T-helper 2 cell treated with Interferon-gamma antibody and Interleukin-4, amounts not matched to agents 5 μg/mL and 100 μg/mL, for 36 hours (primary cell): ENCODE data around the gene PHF21A.
"Not testable (repeated sequence)": the region's sequence is repeated elsewhere in the genome, so short reads cannot be mapped to it uniquely, and the experiment has no call there.

Source experiments
- DNase-seq: peaks from one replicate; pipeline ENCODE4 v3.0.0; 2021; ENCODE audit warnings: low spot score
- H3K27ac Mint-ChIP-seq: one replicate; pipeline ENCODE4 v1.8.0; 2021; ENCODE audit warnings: mild to moderate bottlenecking, mixed read lengths
- H3K27me3 Mint-ChIP-seq: one replicate; pipeline ENCODE4 v1.8.0; 2021; ENCODE audit warnings: low read depth, mixed read lengths
- H3K36me3 Mint-ChIP-seq: one replicate; pipeline ENCODE4 v1.8.0; 2021; ENCODE audit warnings: low read depth, mixed read lengths
- H3K4me1 Mint-ChIP-seq: one replicate; pipeline ENCODE4 v1.8.0; 2021; ENCODE audit warnings: low read depth, mixed read lengths
- H3K4me3 Mint-ChIP-seq: one replicate; pipeline ENCODE4 v1.8.0; 2022; ENCODE audit warnings: mild to moderate bottlenecking, moderate library complexity, mixed read lengths
- H3K9me3 Mint-ChIP-seq: one replicate; pipeline ENCODE4 v1.8.0; 2021; ENCODE audit warnings: mixed read lengths

PHF21A gene

GRCh38 chr11:45900175-45900800 lies 221.0 kb downstream of the PHF21A start:
- not testable (repeated sequence) for H3K9me3 Mint-ChIP-seq, H3K36me3 Mint-ChIP-seq, H3K27ac Mint-ChIP-seq, H3K4me1 Mint-ChIP-seq, DNase-seq
- H3K4me3 Mint-ChIP-seq = peak overlapping the region; percentile 25
- H3K27me3 Mint-ChIP-seq = peaks cover 27% of the 10 kb centered on the region

- no peak overlapping the region for H3K27ac Mint-ChIP-seq
- peak overlapping the region; percentile 40 for H3K4me3 Mint-ChIP-seq
- no peaks in the 10 kb centered on the region for H3K4me1 Mint-ChIP-seq
- DNase-seq = peak; percentile 58
- no peaks in the 10 kb centered on the region for H3K9me3 Mint-ChIP-seq
- H3K27me3 Mint-ChIP-seq = peaks cover 32% of the 10 kb centered on the region
- no peaks in the 10 kb centered on the region for H3K36me3 Mint-ChIP-seq
Observed at GRCh38 chr11:45899448-45900174, 221.6 kb downstream of the PHF21A start.

GRCh38 chr11:45899086-45899447 lies 222.2 kb downstream of the PHF21A start:
- H3K4me3 Mint-ChIP-seq = peak overlapping the region; percentile 40
- H3K36me3 Mint-ChIP-seq = no peaks in the 10 kb centered on the region
- H3K27me3 Mint-ChIP-seq = peaks cover 32% of the 10 kb centered on the region
- H3K4me1 Mint-ChIP-seq = no peaks in the 10 kb centered on the region
- H3K27ac Mint-ChIP-seq = no peak overlapping the region
- H3K9me3 Mint-ChIP-seq = no peaks in the 10 kb centered on the region
- no peak for DNase-seq

- no peak overlapping the region for H3K27ac Mint-ChIP-seq
- no peaks in the 10 kb centered on the region for H3K9me3 Mint-ChIP-seq
- H3K36me3 Mint-ChIP-seq = no peaks in the 10 kb centered on the region
- no peak overlapping the region for H3K4me3 Mint-ChIP-seq
- H3K4me1 Mint-ChIP-seq = no peaks in the 10 kb centered on the region
- DNase-seq = no peak
- peaks cover 32% of the 10 kb centered on the region for H3K27me3 Mint-ChIP-seq
Observed at GRCh38 chr11:45897556-45897955, 223.7 kb downstream of the PHF21A start.

GRCh38 chr11:45896422-45896984 lies 224.8 kb downstream of the PHF21A start:
- no peaks in the 10 kb centered on the region for H3K4me1 Mint-ChIP-seq
- no peaks in the 10 kb centered on the region for H3K9me3 Mint-ChIP-seq
- no peak overlapping the region for H3K27ac Mint-ChIP-seq
- no peak for DNase-seq
- H3K27me3 Mint-ChIP-seq = peaks cover 29% of the 10 kb centered on the region
- H3K4me3 Mint-ChIP-seq = no peak overlapping the region
- H3K36me3 Mint-ChIP-seq = no peaks in the 10 kb centered on the region

- Mint-ChIP-seq H3K4me1 (no peaks in the 10 kb centered on the region), H3K27ac (no peak overlapping the region), H3K27me3 (peaks cover 22% of the 10 kb centered on the region), H3K4me3 (no peak overlapping the region), H3K9me3 (no peaks in the 10 kb centered on the region), H3K36me3 (no peaks in the 10 kb centered on the region)
- no peak for DNase-seq
Observed at GRCh38 chr11:45895553-45896259, 225.5 kb downstream of the PHF21A start.

GRCh38 chr11:45894555-45895247 lies 226.6 kb downstream of the PHF21A start:
- H3K4me3 Mint-ChIP-seq = no peak overlapping the region
- peaks cover 18% of the 10 kb centered on the region for H3K27me3 Mint-ChIP-seq
- H3K27ac Mint-ChIP-seq = no peak overlapping the region
- H3K9me3 Mint-ChIP-seq = no peaks in the 10 kb centered on the region
- H3K4me1 Mint-ChIP-seq = no peaks in the 10 kb centered on the region
- no peaks in the 10 kb centered on the region for H3K36me3 Mint-ChIP-seq
- no peak for DNase-seq

- DNase-seq = no peak
- H3K27ac Mint-ChIP-seq = no peak overlapping the region
- no peak overlapping the region for H3K4me3 Mint-ChIP-seq
- H3K9me3 Mint-ChIP-seq = no peaks in the 10 kb centered on the region
- no peaks in the 10 kb centered on the region for H3K4me1 Mint-ChIP-seq
- H3K27me3 Mint-ChIP-seq = peaks cover 8% of the 10 kb centered on the region
- no peaks in the 10 kb centered on the region for H3K36me3 Mint-ChIP-seq
Observed at GRCh38 chr11:45892856-45893255, 228.4 kb downstream of the PHF21A start.

GRCh38 chr11:45890886-45891550 lies 230.2 kb downstream of the PHF21A start:
- no peak overlapping the region for H3K4me3 Mint-ChIP-seq
- H3K36me3 Mint-ChIP-seq = no peaks in the 10 kb centered on the region
- peaks cover 9% of the 10 kb centered on the region for H3K27me3 Mint-ChIP-seq
- no peaks in the 10 kb centered on the region for H3K4me1 Mint-ChIP-seq
- no peaks in the 10 kb centered on the region for H3K9me3 Mint-ChIP-seq
- DNase-seq = no peak
- no peak overlapping the region for H3K27ac Mint-ChIP-seq

- no peak overlapping the region for H3K27ac Mint-ChIP-seq
- peaks cover 6% of the 10 kb centered on the region for H3K27me3 Mint-ChIP-seq
- peaks cover 1% of the 10 kb centered on the region for H3K4me1 Mint-ChIP-seq
- H3K4me3 Mint-ChIP-seq = no peak overlapping the region
- H3K9me3 Mint-ChIP-seq = no peaks in the 10 kb centered on the region
- no peaks in the 10 kb centered on the region for H3K36me3 Mint-ChIP-seq
- DNase-seq = no peak
Observed at GRCh38 chr11:45889966-45890365, 231.3 kb downstream of the PHF21A start.

GRCh38 chr11:45889555-45889954 lies 231.7 kb downstream of the PHF21A start:
- no peak overlapping the region for H3K27ac Mint-ChIP-seq

GRCh38 chr11:45887587-45887986 lies 233.7 kb downstream of the PHF21A start:
- H3K36me3 Mint-ChIP-seq = no peaks in the 10 kb centered on the region
- no peak for DNase-seq
- no peak overlapping the region for H3K4me3 Mint-ChIP-seq
- H3K4me1 Mint-ChIP-seq = peaks cover 1% of the 10 kb centered on the region
- no peaks in the 10 kb centered on the region for H3K9me3 Mint-ChIP-seq
- no peak overlapping the region for H3K27ac Mint-ChIP-seq
- peaks cover 4% of the 10 kb centered on the region for H3K27me3 Mint-ChIP-seq

More at GRCh38 chr11:45889555-45889954, 231.7 kb downstream of the PHF21A start:
- DNase-seq = no peak
- Mint-ChIP-seq H3K4me1 (peaks cover 1% of the 10 kb centered on the region), H3K4me3 (no peak overlapping the region), H3K9me3 (no peaks in the 10 kb centered on the region), H3K36me3 (no peaks in the 10 kb centered on the region), H3K27me3 (peaks cover 4% of the 10 kb centered on the region)

GRCh38 chr11:45886816-45887520 lies 234.3 kb downstream of the PHF21A start:
- Mint-ChIP-seq H3K4me1 (peaks cover 1% of the 10 kb centered on the region), H3K27me3 (peaks cover 4% of the 10 kb centered on the region), H3K36me3 (peaks cover 2% of the 10 kb centered on the region), H3K9me3 (no peaks in the 10 kb centered on the region), H3K4me3 (peak overlapping the region; percentile 35), H3K27ac (no peak overlapping the region)
- DNase-seq = no peak
